ENCODE results near the gene SETD1A. TPM values are rescaled to one million over a fixed set of nuclear protein-coding genes. Genes with fewer than 3 reads are reported as not detected.
"Not testable (repeated sequence)": the region's sequence is repeated elsewhere in the genome, so short reads cannot be mapped to it uniquely, and the experiment has no call there.

The SETD1A gene
- total and polyA plus RNA-seq, 2 donors (not counting 1 experiment from before 2014, with no cell fraction given), result 1.4 to 3.5 TPM

DNA sequence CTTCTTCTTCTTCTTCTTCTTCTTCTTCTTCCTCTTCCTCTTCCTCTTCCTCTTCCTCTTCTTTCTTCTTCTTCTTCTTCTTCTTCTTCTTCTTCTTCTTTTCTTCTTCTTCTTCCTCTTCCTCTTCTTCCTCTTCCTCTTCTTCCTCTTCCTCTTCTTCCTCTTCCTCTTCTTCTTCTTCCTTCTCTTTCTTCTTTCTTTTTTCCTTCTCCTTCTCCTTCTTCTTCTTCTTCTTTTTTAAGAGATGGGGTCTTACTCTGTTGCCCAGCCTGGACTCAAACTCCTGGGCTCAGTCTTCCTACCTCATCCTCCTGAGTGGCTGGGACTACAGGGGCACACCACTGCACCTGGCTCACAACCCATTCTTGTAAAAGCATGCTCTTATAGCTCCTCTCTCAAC is 55.7 kb downstream of the SETD1A start:
- H3K27me3 ChIP-seq (ENCODE audit: control insufficient read depth, insufficient read depth, low read length); DNase-seq (ENCODE audit: low read depth in 2 of 2); H4K20me1 ChIP-seq (ENCODE audit: control insufficient read depth, extremely low read depth, insufficient read depth, low read length); H2AFZ ChIP-seq (ENCODE audit: low read length); H3K4me3 ChIP-seq (replicated peaks in 1 of 4; ENCODE audit: control extremely low read depth in 1 of 4, insufficient read depth in 1 of 4, low read depth in 3 of 4, low read length in 4 of 4); H3K27ac ChIP-seq (ENCODE audit: insufficient read depth, low read length); H3K4me1 ChIP-seq (ENCODE audit: control insufficient read depth, extremely low read depth, insufficient read depth, low read length); H3K79me2 ChIP-seq (ENCODE audit: control insufficient read depth, insufficient read depth, low read length); H3K9ac ChIP-seq (ENCODE audit: insufficient read depth, low read length); H3K9me3 ChIP-seq (ENCODE audit: control insufficient read depth, insufficient read depth, low read depth, low read length); H3K4me2 ChIP-seq (ENCODE audit: extremely low read depth, insufficient read depth, low read length); H3K36me3 ChIP-seq (ENCODE audit: control insufficient read depth, insufficient read depth, low read length): not testable (repeated sequence)

DNA sequence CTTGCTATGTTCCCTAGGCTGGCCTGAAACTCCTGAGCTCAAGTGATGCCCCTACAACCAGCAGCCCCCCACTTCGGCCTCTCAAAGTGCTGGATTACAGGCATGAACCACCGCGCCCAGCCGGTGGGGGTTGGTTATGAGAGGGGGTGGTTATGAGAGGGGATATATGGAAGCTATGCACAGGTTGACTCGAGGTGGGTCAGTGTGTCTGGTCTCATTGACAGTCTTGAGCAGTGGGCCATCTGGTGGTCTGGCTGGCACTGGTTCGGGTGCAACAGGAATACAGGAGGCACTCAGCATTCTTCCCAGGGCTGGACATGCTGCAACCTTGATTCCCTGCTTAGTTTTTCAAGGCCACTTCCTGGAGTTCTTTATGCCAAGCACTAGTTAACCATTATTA is 58.5 kb downstream of the SETD1A start:
- Histone ChIP-seq H3K9me3 (ENCODE audit: control insufficient read depth, insufficient read depth, low read depth, low read length) (no peaks in the 10 kb centered on the region), H4K20me1 (ENCODE audit: control insufficient read depth, extremely low read depth, insufficient read depth, low read length) (no peaks in the 10 kb centered on the region), H2AFZ (ENCODE audit: low read length) (no peak overlapping the region), H3K36me3 (ENCODE audit: control insufficient read depth, insufficient read depth, low read length) (no peaks in the 10 kb centered on the region), H3K79me2 (ENCODE audit: control insufficient read depth, insufficient read depth, low read length) (no peaks in the 10 kb centered on the region), H3K27me3 (ENCODE audit: control insufficient read depth, insufficient read depth, low read length) (peaks cover 7% of the 10 kb centered on the region), H3K9ac (ENCODE audit: insufficient read depth, low read length) (no peak overlapping the region), H3K27ac (ENCODE audit: insufficient read depth, low read length) (no peak overlapping the region), H3K4me1 (ENCODE audit: control insufficient read depth, extremely low read depth, insufficient read depth, low read length) (no peaks in the 10 kb centered on the region), H3K4me2 (ENCODE audit: extremely low read depth, insufficient read depth, low read length) (no peak overlapping the region), H3K4me3 (replicated peaks in 1 of 4; ENCODE audit: control extremely low read depth in 1 of 4, insufficient read depth in 1 of 4, low read depth in 3 of 4, low read length in 4 of 4) (no peak overlapping the region)
- no peak for DNase-seq (ENCODE audit: low read depth in 2 of 2)
- TF ChIP-seq CTCF (conservative IDR thresholded peaks at IDR 0.05 in 1 of 2, IDR thresholded peaks at IDR 0.05 in 1 of 2; ENCODE audit: low read depth in 1 of 2, low read length in 2 of 2) (no peak), EZH2 (IDR thresholded peaks at IDR 0.05; ENCODE audit: low read length, missing control alignments) (no peak)

DNA sequence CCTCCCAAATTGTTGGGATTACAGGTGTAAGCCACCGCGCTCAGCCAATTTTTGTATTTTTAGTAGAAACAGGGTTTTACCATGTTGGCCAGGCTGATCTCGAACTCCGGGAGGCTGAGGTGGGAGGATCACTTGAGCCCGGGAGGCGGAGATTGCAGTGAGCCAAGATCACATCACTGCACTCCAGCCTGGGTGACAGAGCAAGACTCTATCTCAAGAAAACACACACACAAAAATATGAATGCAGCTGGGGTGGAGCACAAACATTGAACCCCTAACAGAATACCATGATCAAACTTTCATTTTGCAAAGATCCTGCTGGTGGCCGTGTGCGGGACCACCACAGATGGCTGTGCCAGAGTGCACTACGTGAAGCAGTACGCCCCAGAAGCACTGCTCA is 60.2 kb downstream of the SETD1A start:
- H4K20me1 ChIP-seq (ENCODE audit: control insufficient read depth, extremely low read depth, insufficient read depth, low read length); H3K27me3 ChIP-seq (ENCODE audit: control insufficient read depth, insufficient read depth, low read length); H3K4me1 ChIP-seq (ENCODE audit: control insufficient read depth, extremely low read depth, insufficient read depth, low read length); H3K27ac ChIP-seq (ENCODE audit: insufficient read depth, low read length); H3K9me3 ChIP-seq (ENCODE audit: control insufficient read depth, insufficient read depth, low read depth, low read length); H2AFZ ChIP-seq (ENCODE audit: low read length); DNase-seq (ENCODE audit: low read depth in 2 of 2); H3K79me2 ChIP-seq (ENCODE audit: control insufficient read depth, insufficient read depth, low read length); H3K9ac ChIP-seq (ENCODE audit: insufficient read depth, low read length); H3K4me3 ChIP-seq (replicated peaks in 1 of 4; ENCODE audit: control extremely low read depth in 1 of 4, insufficient read depth in 1 of 4, low read depth in 3 of 4, low read length in 4 of 4); H3K36me3 ChIP-seq (ENCODE audit: control insufficient read depth, insufficient read depth, low read length); H3K4me2 ChIP-seq (ENCODE audit: extremely low read depth, insufficient read depth, low read length): not testable (repeated sequence)

GRCh38 chr16:31020536-31020935 is 63.0 kb downstream of the SETD1A start:
- Histone ChIP-seq H3K4me3 (replicated peaks in 1 of 4; ENCODE audit: control extremely low read depth in 1 of 4, insufficient read depth in 1 of 4, low read depth in 3 of 4, low read length in 4 of 4) (no peak overlapping the region), H3K9me3 (ENCODE audit: control insufficient read depth, insufficient read depth, low read depth, low read length) (no peaks in the 10 kb centered on the region), H3K4me2 (ENCODE audit: extremely low read depth, insufficient read depth, low read length) (no peak overlapping the region), H3K9ac (ENCODE audit: insufficient read depth, low read length) (no peak overlapping the region), H3K27ac (ENCODE audit: insufficient read depth, low read length) (no peak overlapping the region), H3K27me3 (ENCODE audit: control insufficient read depth, insufficient read depth, low read length) (no peaks in the 10 kb centered on the region), H3K4me1 (ENCODE audit: control insufficient read depth, extremely low read depth, insufficient read depth, low read length) (no peaks in the 10 kb centered on the region), H2AFZ (ENCODE audit: low read length) (no peak overlapping the region), H3K79me2 (ENCODE audit: control insufficient read depth, insufficient read depth, low read length) (no peaks in the 10 kb centered on the region), H4K20me1 (ENCODE audit: control insufficient read depth, extremely low read depth, insufficient read depth, low read length) (no peaks in the 10 kb centered on the region), H3K36me3 (ENCODE audit: control insufficient read depth, insufficient read depth, low read length) (no peaks in the 10 kb centered on the region)
- DNase-seq (ENCODE audit: low read depth in 2 of 2), result no peak
- TF ChIP-seq EZH2 (IDR thresholded peaks at IDR 0.05; ENCODE audit: low read length, missing control alignments) (no peak), CTCF (conservative IDR thresholded peaks at IDR 0.05 in 1 of 2, IDR thresholded peaks at IDR 0.05 in 1 of 2; ENCODE audit: low read depth in 1 of 2, low read length in 2 of 2) (no peak)
